ENCODE data around the gene FGD5.

The FGD5 gene

DNA sequence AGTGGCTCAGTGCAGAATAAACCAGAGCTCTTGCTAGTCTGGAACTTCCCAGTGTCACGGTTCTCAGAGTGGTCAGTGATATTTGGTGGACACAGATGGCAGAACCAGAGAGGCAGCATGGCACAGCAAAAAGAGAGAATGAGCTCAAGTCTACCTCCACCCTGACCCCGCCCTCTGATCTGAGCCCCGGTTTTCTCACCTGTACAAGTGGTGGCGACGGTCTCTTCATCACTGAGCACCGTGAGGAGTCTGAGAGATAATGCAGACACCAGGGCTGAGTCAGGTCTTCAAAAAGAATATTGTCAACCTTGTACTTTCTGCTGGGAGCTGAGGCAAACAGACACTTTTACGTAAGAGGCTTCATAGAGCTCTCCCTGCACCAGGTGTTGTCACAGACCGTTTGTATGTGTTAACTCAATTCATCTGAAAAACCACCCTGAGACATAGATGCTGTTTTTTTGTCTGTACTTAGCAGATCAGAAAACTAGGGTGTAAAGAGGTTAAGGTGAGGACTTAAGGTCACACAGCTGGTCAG, 13.2 kb downstream of the FGD5 start:
- DNase-seq = no peak

DNA sequence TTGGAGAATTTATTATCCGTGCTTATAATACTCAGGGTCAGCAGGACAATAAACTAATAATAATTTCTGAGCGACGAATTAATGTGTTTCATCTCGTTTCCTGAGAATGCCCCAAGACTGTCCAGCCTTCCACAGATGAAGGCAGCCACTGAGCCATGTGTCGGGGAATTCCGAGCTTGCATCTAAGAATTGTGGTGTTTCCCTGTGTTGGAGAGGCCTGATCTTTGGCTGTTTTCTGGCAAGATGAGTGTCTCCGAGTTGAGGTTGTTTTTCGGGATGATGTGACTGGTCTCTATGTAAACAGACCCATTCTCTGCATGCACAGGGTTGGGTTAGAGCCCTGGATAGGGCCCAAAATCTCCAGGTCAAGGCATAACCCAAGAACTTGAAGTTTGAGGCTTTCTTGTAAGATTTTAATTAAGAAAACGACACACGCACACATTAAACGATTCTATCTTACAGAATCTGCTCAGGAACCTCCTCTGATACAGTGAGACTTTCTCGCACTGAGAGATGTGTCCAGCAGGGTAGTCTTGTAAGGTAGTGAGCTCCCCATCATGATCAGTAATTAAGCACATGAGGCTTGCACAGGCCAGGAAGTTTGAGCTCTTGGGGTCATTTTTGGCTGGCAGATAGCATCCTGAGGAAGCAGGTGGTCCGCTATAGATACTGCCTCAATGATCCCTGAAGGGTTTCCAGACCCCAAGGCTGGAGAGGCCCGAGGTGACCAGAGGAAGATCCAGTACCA, 14.4 kb downstream of the FGD5 start:
- DNase-seq = no peak

DNA sequence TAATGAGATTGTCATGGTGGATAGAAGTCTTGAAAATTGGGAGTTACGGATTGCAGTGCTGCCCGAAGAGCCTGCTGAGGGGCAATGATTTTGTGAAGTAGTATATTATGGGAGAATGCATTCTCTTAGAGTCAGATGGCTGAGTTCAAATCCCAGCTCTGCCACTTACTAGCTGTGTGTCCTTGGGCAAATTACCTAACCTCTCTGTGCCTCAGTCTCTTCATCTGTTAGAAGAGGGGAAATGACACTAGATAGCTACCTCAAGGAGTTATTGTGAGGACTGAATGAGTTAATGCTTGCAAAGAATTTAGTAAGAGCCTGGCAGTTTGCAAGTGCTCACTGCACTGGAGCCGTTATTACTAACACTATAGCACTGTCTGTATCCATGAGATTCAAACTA, 15.4 kb downstream of the FGD5 start:
- no peak for DNase-seq

DNA sequence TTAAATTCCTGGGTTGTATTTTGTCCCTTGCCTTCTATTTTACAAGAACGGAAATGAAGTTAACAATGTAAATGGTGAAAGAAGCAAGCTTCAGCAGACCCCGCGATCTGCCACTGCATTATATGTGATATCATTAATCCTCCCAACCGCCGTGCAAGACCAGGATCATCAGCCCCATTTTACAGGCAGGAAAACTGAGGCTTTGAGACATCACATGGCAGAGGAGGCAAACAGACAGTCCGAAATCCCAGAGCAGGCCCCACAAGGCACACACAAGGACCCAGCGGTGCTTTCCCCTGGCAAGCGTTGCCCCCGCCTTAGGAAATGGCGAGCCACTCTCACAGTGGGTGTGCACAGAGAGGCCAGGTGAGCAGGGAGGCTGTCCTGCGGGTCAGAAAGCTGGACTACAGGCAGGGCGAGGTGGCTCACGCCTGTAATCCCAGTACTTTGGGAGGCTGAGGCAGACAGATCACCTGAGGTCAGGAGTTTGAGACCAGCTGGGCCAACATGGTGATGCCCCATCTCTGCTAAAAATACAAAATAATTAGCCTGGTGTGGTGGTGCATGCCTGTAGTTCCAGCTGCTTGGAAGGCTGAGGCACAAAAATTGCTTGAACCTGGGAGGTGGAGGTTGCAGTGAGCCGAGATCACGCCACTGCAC, 16.2 kb downstream of the FGD5 start:
- DNase-seq = no peak

DNA sequence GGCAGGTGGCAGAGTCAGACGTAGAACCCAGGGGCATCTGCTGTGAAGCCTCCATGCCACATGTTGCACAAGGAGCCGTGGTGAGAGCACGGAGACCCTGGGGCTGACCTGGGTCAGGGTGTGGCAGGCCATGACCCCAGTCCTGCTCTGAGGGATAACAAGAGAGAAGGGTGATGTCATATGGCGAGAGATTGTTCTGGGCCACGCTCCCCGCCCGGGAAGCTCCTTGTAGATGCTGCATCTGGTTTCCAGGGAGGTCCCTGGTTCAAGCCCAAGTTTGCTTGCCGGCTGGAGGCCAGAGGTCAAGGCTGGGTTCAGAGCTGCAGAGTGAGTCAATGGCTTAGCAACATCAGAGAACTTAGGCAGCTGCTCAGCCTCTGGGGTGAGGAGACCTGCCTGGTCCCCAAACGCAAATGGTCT, 17.3 kb downstream of the FGD5 start:
- DNase-seq = no peak

DNA sequence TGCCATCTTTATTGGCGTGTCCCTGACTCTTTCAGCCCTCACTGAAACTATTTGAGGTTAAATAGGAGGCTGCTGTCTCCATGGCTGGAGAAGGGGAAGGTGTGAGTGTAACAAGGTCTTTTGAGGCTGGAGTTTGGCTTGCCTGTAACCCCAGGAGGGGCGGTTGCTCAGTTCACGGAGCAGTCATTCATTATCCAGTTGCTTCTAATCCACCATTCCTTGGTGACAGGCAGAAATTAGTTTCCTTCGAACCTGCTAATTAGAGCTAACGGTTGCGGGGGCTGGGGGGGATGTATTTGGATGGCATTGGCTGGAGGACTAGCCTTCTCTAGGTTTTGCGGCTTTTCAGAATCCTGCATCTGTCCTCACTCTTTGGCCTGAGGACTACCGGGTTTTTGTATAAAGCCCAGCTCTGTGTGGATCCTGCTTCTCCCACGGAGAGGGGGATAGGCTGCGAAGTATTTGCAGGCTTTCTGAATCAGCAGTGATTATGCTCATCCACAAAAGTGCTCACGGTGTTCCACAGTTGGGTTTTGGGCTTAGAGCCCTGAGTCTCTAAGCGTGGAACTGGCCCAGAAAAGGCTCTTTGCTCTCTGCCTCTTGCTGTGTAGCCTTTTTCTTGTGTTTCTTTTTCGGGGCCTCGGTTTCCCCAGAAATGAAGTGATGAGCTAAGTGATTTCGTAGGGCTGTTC, 18.6 kb downstream of the FGD5 start:
- DNase-seq = no peak

DNA sequence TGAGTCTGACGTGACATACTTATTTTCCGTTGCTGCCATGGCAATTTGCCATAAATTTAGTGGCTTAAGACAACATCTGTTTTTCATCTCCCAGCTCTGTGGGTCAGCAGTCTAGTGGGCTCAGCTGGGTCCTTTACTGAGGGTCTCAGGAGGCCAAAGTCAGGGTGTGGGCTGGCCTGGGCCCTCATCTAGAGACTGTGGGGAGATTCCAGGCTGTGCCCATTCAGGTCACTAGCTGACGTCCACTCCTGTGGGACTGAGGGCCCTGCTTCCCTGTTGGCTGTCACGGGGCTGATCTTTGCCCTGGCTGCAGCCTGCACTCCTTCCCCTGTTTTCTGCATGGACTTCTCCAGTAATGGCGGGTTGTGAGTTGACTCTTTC, 19.1 kb downstream of the FGD5 start:
- DNase-seq = no peak

DNA sequence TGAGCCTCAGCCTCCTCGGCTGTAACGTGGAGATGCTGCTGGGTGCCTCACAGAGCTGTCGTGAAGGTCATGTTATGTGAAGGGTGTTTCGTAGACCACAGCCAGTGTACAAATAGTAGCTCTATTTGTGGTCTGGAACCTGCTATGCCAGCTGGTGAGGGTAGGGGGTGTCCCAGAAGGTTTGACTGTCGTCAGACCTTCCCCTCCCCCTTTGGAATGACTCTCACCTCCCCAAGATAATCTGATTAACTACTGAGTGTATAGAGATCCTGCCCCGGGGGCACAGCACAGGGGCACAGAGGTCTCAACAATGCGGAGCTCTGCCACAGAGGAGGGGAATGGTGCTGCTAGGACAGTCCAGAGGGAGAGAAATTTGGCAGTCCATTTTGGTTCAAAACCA, 20.5 kb downstream of the FGD5 start:
- DNase-seq = no peak

DNA sequence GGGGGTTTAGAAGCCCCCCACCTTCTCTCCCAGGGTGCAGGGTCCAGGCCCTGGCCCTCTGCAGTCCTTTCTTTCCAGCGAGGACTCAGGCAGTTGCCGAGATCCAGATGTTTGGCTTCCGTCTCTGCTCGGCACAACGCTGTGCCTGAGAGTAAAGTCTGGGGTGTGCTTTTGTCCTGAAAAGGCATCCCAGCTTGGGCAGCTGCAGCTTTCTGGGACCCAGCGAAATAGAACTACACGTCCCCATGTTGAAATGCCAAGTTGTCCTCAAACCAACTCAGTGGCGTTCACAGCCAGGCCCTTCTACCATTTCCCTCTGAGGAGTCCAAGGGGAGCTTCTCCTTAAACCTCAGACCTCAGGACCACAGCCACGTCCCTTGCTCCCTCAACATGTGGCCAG, 23.1 kb downstream of the FGD5 start:
- DNase-seq = no peak

DNA sequence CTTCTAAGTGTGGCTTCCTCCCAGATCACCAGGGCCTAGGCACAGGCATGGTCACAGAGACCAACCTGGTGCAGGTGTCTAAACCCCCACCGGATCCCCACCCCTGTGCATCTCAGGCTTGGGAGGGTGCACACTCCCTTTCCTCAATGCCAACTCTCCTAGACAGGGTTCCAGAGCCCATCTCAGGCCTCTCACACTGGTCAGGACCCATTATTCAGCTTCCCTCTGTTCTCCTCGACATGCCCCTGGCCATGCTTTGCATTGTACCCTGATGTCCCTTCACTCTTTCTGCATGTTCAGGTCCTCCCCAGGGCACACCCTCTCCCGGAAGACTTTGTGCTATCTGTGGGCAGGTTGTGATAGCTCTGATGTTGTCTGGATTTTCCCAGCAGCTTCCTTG, 23.5 kb downstream of the FGD5 start:
- DNase-seq = no peak

DNA sequence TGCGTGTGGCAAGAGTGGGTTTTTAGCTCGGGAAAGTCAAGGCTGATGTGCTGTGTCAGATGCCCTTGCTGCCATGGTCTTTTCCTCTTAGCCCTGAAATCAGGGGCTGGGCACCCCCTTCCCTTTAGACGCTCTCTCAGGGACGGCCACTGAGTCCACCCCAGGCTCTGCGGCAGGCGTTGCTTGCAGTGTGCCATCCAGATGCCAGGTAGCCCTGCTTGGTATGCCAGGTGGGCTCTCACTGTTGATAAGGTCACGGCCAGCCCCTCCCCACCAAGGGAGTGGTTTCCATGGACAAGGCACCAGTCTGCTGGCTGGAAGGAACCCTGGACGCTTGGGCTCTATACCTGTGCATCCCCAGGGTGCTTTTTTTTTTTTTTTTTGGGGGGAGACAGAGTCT, 24.6 kb downstream of the FGD5 start:
- no peak for DNase-seq

DNA sequence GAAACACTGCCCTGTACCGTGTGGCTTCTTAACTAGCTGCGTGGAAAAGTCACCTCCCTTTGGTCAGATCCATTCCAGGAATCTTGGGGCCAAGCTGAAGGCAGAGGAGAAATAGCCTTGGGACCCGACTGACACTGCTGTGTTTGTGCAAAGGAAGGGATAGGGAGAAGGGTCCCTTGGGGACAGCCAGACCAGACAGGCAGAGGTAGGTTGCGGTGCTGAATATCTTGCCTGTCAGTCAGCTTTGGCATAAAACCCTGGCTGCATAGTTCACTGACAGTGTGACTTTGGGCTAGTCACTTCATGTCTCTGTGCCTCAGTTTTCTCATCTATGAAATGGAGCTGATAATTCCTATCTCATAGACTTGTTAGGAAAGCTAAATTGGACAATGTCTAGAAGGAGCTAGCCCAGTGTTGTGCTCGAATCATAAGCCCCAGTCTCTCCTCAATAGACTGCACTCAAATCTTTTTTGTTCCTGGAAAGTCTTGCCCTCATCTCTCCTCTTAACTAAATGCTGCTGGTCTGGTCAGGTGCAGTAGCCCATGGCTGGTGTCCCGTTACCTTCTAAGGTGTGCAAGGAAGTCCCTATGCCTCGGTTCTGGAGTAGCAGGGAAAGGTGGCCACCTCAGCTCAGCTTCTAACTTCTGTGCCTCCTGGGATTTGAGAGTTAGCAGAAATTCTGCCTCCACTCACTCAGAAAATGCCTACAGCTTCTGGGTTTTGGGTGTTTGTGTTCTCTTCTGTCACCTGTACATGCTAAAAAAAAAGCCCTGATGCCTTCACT, 25.8 kb downstream of the FGD5 start:
- no peak for DNase-seq

DNA sequence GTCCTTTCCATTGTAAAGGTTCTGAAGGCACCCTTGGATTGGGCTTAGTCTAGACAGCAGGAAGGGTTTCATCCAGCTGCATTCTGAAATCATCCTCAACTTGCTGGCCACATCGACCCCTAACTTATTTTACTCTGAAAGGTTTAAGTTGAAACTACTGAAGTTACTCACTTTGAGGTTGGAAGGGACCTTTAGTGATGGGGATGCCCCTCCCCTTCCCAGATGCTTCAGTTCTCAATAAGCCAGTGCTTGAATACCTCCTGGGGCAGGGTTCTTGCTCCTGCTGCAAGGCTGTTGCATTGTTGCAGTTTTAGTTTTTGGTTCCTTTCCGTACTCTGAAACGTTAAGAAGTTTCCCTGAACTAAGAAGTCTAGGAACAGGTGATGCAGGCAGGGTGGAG, 26.4 kb downstream of the FGD5 start:
- DNase-seq = peak; percentile 21

DNA sequence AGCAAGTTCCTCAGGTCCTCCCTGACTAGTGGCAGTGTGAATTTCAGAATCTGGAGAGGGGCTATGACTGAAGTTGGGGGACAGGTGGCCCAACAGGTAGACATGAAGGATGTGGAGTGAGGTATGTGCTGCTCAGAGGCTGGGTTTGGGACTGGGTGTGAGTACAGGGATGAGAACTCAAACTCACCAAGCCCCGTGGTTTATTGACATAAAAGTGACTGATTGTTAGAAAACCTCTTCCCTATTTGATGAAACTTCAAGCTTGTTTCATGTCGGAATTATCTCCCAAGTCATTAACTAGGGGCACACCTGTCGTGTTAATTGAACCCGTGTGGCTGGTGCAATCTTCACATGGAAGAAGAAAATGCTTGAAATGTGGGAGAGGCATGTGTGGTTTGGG, 27.1 kb downstream of the FGD5 start:
- no peak for DNase-seq

DNA sequence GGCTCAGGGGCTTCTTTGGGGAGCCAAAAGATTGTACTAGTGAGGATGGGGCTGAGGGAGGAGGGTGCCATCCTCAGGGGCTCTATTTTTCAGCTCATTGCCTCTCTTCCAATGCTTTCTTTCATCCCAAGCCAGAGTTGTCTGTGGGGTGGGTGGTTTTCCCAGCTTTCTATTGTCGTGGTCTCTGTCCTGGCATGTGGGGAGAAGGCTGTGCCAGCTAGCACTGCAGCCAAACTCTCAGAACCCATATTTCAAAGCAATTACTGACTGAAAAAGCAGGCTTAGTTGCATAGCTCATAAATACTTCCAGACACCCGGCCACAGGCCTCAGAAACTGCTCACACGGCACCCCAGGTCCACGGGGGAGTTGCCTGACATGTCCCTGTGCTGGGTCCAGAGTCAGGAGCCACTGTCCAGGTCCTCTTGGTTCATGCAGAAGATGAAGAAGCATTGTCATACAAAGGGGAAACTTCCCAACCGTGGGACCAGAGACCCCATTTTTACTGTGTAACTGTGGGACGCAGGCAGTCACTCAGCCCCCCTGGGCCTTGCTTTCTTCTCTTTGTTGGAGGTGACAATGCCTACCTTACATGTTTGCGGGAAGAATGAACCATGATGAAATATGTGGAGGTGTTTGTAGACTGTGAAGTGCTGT, 27.6 kb downstream of the FGD5 start:
- DNase-seq = no peak

DNA sequence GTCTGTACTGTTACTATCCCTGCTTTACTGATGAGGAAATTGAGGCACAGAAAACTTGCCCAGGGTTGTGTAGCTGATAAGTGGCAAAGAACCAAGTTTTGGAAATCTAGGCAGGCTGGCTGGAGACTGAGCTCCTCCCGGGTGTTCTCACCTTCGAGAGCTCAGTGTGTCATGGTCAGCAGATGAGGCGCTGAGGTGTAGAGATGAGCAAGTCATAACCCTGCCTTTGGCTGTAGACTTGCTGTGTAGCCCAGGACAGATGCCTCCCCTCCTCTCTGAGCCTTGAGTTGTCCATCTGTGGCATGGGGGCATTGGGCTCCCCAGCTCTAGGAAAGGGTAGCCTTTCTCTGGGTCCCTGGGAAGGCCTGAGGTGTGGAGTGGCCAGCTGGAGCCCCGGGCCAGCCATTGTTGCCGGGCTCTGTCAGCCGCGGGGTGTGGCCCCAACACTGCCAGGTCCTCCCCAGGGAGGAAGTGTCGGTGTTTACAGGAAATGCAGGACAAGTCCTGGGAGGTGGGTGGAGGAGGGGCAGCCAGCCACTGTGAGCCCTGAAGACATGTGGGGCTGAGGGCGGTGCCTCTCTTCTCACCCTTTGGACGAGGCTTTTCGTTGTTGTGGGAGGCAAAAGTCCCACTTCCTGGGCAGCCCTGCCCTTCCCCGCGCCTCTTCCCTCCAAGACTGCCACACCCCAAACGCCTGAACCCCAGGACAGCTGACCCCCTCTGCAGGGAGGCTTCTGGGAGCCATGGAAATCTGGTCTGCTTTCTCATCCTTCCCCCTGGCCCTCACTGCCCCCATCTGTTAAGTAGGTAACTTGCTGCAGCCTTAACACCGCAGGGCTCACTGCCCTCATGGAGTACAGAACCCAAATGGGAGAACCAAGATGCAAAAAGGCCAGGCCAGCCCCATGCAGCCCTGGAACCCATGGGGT, 29.1 kb downstream of the FGD5 start:
- peak; percentile 12 for DNase-seq

DNA sequence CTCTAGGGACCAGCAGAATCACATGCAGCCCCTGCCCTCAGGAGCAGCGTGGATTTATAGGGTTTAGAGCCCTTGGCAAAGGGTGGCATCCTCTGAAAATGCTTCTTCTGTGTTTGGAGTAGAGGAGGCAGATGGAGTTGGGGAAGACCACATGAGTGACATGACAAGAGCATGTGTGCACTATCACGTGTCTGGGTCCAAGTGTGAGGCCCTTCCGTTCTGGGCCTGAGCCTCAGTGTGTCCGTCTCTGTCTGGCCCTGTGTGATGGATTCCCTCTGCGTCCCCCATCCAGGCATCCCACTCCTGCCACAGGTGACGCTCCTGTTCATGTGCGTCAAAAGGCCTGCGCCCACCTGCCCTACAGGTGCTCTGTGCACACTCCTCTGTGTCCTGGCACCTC, 30.1 kb downstream of the FGD5 start:
- DNase-seq = no peak

DNA sequence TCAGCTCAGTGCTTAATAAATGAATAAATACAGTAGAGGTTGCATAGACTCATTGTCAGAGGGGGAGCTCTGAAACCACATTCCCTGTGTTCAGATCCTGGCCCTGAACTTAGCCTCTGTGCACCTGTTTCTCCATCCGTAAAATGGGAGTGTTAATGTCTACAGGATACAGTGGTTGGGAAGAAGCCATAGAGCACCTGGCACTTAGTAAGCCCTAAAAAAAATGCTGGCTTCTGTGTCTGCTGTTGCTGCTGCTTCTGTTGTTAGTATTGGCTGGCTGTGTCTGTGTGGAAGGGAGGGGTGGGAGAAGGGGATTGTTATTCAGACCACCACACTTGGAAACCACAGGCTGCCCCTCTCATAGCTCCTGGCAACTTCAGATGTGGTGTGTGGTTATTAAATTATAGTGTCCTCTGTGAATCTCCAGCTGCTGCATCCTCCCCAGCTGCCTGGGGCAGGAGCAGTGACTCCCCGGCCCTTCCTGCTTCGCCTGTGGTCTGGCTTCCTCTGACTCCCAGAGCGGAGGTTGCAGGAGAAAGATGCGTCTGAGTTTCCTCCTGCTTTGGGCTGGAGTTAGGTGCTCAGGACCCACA, 31.0 kb downstream of the FGD5 start:
- no peak for DNase-seq

DNA sequence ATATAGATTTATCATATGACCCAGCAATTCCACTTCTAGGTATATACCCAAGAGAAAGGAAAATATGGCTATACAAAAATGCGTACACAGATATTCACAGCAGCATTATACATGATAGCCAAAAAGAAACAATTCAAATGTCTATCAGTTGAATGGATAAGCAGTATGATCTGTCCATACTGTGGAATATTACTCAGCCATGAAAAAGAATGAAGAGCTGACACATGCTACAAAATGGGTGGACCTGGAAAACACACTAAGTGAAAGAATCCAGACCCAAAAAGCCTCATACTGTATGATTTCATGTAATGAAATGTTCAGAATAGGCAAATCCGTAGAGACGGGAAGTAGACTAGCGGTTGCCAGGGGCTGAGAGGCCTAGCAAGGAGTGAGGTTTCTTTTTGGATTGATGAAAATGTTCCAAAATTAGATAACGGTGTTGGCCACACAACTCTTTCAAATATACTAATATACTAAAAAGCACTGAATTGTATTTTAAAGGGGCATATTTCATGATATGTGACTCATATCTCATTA, 33.4 kb downstream of the FGD5 start:
- no peak for DNase-seq

DNA sequence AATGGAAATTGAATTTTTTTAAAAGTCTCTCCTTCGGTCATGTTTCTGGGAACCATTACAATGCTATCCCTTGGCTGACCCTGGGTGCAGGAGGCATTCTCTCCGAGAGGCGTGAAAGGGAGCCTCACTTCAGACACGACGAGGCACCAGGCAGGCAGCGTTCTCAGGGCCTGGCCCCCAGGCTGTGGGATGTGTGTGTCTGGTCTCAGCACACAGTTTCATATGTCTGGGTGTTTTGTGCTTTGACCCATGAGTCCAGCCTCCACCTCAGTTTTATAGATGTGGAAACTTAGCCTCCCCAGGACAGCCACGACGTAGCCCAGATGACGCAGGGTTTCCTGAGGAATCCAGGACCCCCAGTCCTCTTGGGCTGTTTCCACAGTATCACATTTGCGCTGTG, 34.0 kb downstream of the FGD5 start:
- no peak for DNase-seq
